Stomach (tissue), 19 donors: ENCODE measurements around the gene EFCAB10. TPM values are rescaled to one million over a fixed set of nuclear protein-coding genes. Genes with fewer than 3 reads are reported as not detected.

ENCODE experiments used
- DNase-seq, 2 donors: peaks; one replicate each; pipeline versions ENCODE4 v3.0.0 to v3.0.0-alpha.2; 2013 to 2019
- H3K27ac ChIP-seq, 5 donors: fragments of 200-600 bp in 4 of 5; sonication (generic) in 4 of 5; one replicate each; pipeline ENCODE4 v1.5.1; 2013 to 2019; ENCODE audit warnings: mild to moderate bottlenecking in 1 of 5, moderate library complexity in 1 of 5
- H3K27me3 ChIP-seq, 3 donors: fragments of 200-600 bp; sonication (generic); one replicate each; pipeline ENCODE4 v1.5.1; 2017 to 2019; ENCODE audit warnings: mixed run types in 1 of 3
- H3K36me3 ChIP-seq, 4 donors: fragments of 200-600 bp; sonication (generic); 1 replicate in 3 of 4; 2 replicates in 1 of 4; pipeline ENCODE4 v1.5.1; 2016 to 2019
- H3K4me1 ChIP-seq, 4 donors: fragments of 200-600 bp; sonication (generic); one replicate each; pipeline ENCODE4 v1.5.1; 2016 to 2019
- H3K4me3 ChIP-seq, 4 donors: fragments of 200-600 bp; sonication (generic) in 3 of 4; one replicate each; pipeline ENCODE4 v1.5.1; 2016 to 2019; ENCODE audit warnings: mild to moderate bottlenecking in 1 of 4
- H3K9me3 ChIP-seq, 4 donors: fragments of 200-600 bp; sonication (generic); one replicate each; pipeline ENCODE4 v1.5.1; 2016 to 2019
- CTCF ChIP-seq, 7 experiments: fragments of 450-650 bp in 4 of 7; fragments of 200-600 bp in 3 of 7; sonication (generic) in 3 of 7; IDR thresholded peaks; one replicate each; pipeline ENCODE4 v1.5.1; 2016 to 2019; ENCODE audit warnings: antibody characterized with exemption in 7 of 7, control low read depth in 2 of 7, mild to moderate bottlenecking in 1 of 7
- EP300 ChIP-seq: sonication (generic); formaldehyde crosslinking; IDR thresholded peaks from one replicate; pipeline ENCODE4 v1.6.1; 2017; ENCODE audit warnings: antibody characterized with exemption
- POLR2A ChIP-seq, 4 donors: fragments of 450-650 bp; IDR thresholded peaks; one replicate each; pipeline ENCODE4 v1.6.1; 2016; ENCODE audit warnings: antibody characterized with exemption in 4 of 4, control low read depth in 2 of 4, mild to moderate bottlenecking in 1 of 4, moderate library complexity in 1 of 4
- POLR2AphosphoS5 ChIP-seq, 3 donors: sonication (generic); formaldehyde crosslinking; IDR thresholded peaks; one replicate each; pipeline ENCODE4 v1.6.1; 2016; ENCODE audit warnings: antibody characterized with exemption in 3 of 3
- WGBS, 5 donors: extraction: QIAGEN DNeasy Blood & Tissue Kit in 3 of 5; methylation state at CpG; one replicate each; pipeline versions ENCODE4 v1.1.5 to v1.1.7; 2013 to 2018; 5-methylcytosine and 5-hydroxymethylcytosine counted together
- intact Hi-C: fragments of 100-400 bp; cut with DNase I; formaldehyde crosslinking; loops from one replicate; pipeline ENCODE4 v1.15.1; 2023; ENCODE audit warnings: low total_unique reads
- long read RNA-seq, 10 donors: transcript quantifications; one replicate each; lab custom pipeline, GENCODE V29; 2026
- polyA plus RNA-seq, 3 donors: library from polyadenylated mRNA; stranded (reverse); fragments of 200-250 nt; gene quantifications; one replicate each; pipeline ENCODE4 v1.2.3, GENCODE V29; 2013
- total RNA-seq, 5 donors: library from RNA; depleted of rRNA; stranded (reverse); fragments of >200 nt; gene quantifications; one replicate each; pipeline versions ENCODE4 v1.1.0 to v1.2.3, GENCODE V29; 2014 to 2016
- donor health status: healthy with polysubstance abuse.
- donor health status: Bipolar disorder and iron deficiency.
- donor health status: healthy.

Gene EFCAB10, protein sequence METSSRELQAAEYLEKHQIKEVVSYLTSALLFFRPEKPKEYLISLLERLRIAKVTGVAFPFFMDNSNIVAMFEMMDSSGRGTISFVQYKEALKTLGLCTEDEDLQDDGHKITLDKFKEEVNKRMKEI
- total RNA-seq, result 1 to 10 TPM in 1 of 5 donors, not detected in 4; 1.5 TPM
- polyA plus RNA-seq, result not detected
- long read RNA-seq, donor 1, result 0 reads
- long read RNA-seq, donor 2, result 0 reads
- long read RNA-seq, donor 3, result 0 reads
- long read RNA-seq, donor 4, result 0 reads
- long read RNA-seq, donor 5, result 0 reads
- long read RNA-seq, donor 6, partial matches to known transcripts, result 0 of 6 reads
- long read RNA-seq, donor 6, other reads (novel, unspliced or antisense), result 6 of 6 reads
- long read RNA-seq, donor 7, result 0 reads
- long read RNA-seq, donor 8, result 0 reads
- long read RNA-seq, donor 9, result 0 reads
- long read RNA-seq, donor 10, result 0 reads

- H3K27me3 ChIP-seq, result peaks cover 0 to 6% (median 0%) of the 10 kb centered on the region in 3 donors
- H3K4me1 ChIP-seq, result peaks cover 6 to 10% (median 9%) of the 10 kb centered on the region in 4 donors
- 10 to 26% (median 13%) methylated on average over 31 to 36 of the region's 36 CpGs for whole genome bisulfite sequencing, 5 donors
- TF ChIP-seq POLR2AphosphoS5 (IDR thresholded peaks at IDR 0.05) (no peak), POLR2A (IDR thresholded peaks at IDR 0.05) (no peak), EP300 (no peak), CTCF (IDR thresholded peaks at IDR 0.05) (no peak)
- no peak within 1 kb of the TSS for H3K27ac ChIP-seq
- peak within 1 kb of the TSS; percentile 34 to 47 (median 39) for H3K4me3 ChIP-seq
- no peaks in the 10 kb centered on the region for H3K36me3 ChIP-seq
- intact Hi-C loops, result no loop called here
- peak; percentile 70 to 88 for DNase-seq
- peaks cover 0 to 20% (median 0%) of the 10 kb centered on the region in 4 donors for H3K9me3 ChIP-seq
These were observed at the start of gene EFCAB10 for GRCh38 chr7:105581066-105581811. EFCAB10 (minus strand) TSS chr7:105581493; CDS start chr7:105581463, 30 bp downstream.

DNA sequence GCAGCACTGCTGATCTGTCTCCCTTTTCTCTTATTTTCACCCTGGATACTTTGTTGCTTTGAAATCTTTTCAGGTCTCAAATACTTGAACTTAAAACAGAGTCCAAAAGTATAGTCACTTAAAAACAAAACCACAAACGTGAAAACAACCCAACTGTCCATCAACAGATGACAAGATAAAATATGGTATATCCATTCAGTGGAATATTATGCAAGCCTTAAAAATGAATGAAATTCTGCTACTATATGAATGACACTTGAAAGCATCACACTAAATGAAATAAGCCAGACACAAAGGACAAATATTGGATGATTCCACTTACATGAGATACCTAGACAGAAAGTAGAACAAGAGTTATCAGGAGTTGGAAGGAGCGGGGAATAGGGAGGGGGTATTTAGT lies 44.7 kb upstream of the EFCAB10 start:
- no peak overlapping the region for H3K27ac ChIP-seq

DNA sequence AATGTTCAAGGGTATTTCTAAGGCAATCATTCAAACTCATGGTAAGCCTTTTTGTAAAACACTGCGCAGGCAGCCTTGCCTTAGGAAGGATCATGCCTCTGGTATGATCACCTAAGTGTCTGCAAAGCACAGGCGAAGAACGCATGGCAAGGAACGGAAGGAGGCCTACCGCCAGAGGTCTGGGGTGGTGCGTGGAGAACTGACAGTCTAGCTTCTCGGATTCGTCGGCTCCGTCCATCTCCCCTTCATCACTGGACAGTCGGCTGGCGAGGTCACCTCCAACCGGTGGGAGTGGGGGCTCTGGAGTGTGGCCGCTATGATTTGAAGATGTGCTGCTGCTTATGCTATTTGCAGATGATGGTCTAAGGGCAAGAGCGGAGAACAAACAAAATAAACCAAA lies 42.6 kb upstream of the EFCAB10 start:
- TF ChIP-seq POLR2A (IDR thresholded peaks at IDR 0.05) (no peak), POLR2AphosphoS5 (IDR thresholded peaks at IDR 0.05) (no peak), CTCF (IDR thresholded peaks at IDR 0.05) (no peak), EP300 (no peak)
- Histone ChIP-seq H3K9me3 (no peaks in the 10 kb centered on the region), H3K36me3 (peaks cover 27 to 62% (median 54%) of the 10 kb centered on the region in 4 donors), H3K4me1 (peaks cover 0 to 16% (median 6%) of the 10 kb centered on the region in 4 donors), H3K27me3 (no peaks in the 10 kb centered on the region), H3K4me3 (no peak overlapping the region), H3K27ac (no peak overlapping the region)
- no peak for DNase-seq
- WGBS, 5 donors, result 96 to 98% (median 98%) methylated on average over 15 of the region's 15 CpGs
- intact Hi-C loops, result no loop called here

More for the DNA sequence above, 44.7 kb upstream of the EFCAB10 start:
- Histone ChIP-seq H3K27me3 (no peaks in the 10 kb centered on the region), H3K4me1 (peaks cover 0 to 16% (median 6%) of the 10 kb centered on the region in 4 donors), H3K36me3 (peaks cover 24 to 66% (median 59%) of the 10 kb centered on the region in 4 donors), H3K4me3 (no peak overlapping the region), H3K9me3 (no peaks in the 10 kb centered on the region)
- WGBS, 5 donors, result 52 to 97% (median 95%) methylated on average over 2 of the region's 2 CpGs
- intact Hi-C loops, result no loop called here
- TF ChIP-seq POLR2A (IDR thresholded peaks at IDR 0.05), result no peak
- no peak for TF ChIP-seq CTCF (IDR thresholded peaks at IDR 0.05)
- TF ChIP-seq POLR2AphosphoS5 (IDR thresholded peaks at IDR 0.05), result no peak
- TF ChIP-seq EP300, result no peak
- DNase-seq, result no peak

GRCh38 chr7:105623378-105623777 lies 42.1 kb upstream of the EFCAB10 start:
- no peak for DNase-seq
- intact Hi-C loops, result no loop called here

More at GRCh38 chr7:105623378-105623777, 42.1 kb upstream of the EFCAB10 start:
- H3K27ac ChIP-seq, result no peak overlapping the region
- peaks cover 32 to 67% (median 60%) of the 10 kb centered on the region in 4 donors for H3K36me3 ChIP-seq
- no peaks in the 10 kb centered on the region for H3K27me3 ChIP-seq
- no peak for TF ChIP-seq POLR2A (IDR thresholded peaks at IDR 0.05)
- TF ChIP-seq POLR2AphosphoS5 (IDR thresholded peaks at IDR 0.05), result no peak
- no peak for TF ChIP-seq CTCF (IDR thresholded peaks at IDR 0.05)
- TF ChIP-seq EP300, result no peak
- no peaks in the 10 kb centered on the region for H3K9me3 ChIP-seq
- WGBS, 5 donors, result 83 to 94% (median 92%) methylated on average over 5 of the region's 5 CpGs
- no peak overlapping the region for H3K4me3 ChIP-seq
- H3K4me1 ChIP-seq, result peaks cover 0 to 16% (median 6%) of the 10 kb centered on the region in 4 donors
